RCC 7860 (cell line): ENCODE data around the gene ZSWIM2.
A peak's percentile ranks its signal among the peaks of the same experiment; 100 is the strongest.
"Not testable (repeated sequence)": the region's sequence is repeated elsewhere in the genome, so short reads cannot be mapped to it uniquely, and the experiment has no call there.

Source experiments
- DNase-seq: peaks from one replicate; pipeline ENCODE4 v3.0.0-alpha.2; 2015; ENCODE audit warnings: low spot score
- FAIRE-seq: peaks from 2 replicates; lab custom pipeline; 2012; peaks lifted over from hg19 to GRCh38; lab: Jason Lieb, UNC

ZSWIM2 gene

DNA sequence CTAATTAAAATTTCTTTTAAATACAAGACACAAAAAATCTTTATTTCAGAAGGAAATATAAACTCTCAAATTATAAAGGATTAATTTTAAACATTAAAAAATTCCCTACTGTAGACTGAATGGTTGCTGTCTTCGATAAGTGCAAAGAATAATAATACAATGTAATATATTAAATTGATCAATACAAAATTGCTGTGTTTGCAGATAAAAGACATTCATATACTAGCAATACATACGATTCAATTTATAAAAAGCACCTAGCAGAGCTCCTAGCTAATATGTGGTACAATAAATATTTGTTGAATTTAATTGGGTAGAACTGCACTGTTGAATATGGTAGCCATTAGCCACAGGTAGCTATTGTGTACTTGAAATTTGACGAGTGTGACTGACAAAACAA lies 6.6 kb downstream of the ZSWIM2 start:
- DNase-seq (no peak), FAIRE-seq (no peak)

DNA sequence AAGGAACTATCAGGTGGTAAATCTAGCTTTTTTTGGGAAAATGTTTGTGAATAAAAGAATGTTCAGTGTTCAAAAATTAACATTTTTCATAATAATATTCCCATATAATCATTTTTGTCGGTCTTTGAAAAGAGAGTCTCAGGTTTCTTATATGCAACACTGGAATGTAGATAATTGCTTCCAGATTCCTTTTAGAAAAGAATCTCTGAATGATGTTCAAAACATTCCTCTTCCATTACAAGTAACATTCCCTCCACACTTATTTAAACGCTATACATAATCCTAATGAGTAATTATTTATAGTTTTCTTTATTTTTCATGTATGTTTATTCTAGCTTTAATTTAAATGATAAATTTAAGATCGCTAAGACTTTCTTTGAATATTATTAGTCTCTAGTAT lies 7.0 kb downstream of the ZSWIM2 start:
- DNase-seq (no peak), FAIRE-seq (no peak)

DNA sequence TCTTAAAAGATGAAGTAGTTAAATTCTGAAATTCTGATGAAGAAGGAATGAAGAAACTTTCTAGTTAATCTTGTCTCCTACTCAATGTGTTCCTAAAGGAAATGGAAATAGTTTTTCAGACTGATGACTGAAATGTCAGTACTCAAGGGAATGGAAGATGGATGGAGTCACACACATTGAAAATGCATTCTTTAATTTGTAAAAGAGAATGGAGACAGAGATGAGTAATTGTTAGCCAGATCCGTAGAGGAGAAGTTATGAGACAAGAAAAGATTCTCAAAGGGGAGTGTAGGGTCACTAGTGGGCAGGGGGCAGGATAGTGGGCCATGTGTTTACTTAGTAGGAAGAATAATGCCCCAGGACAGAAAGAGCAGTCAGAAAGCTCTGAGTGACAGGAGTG lies 13.3 kb downstream of the ZSWIM2 start:
- DNase-seq (no peak), FAIRE-seq (no peak)

DNA sequence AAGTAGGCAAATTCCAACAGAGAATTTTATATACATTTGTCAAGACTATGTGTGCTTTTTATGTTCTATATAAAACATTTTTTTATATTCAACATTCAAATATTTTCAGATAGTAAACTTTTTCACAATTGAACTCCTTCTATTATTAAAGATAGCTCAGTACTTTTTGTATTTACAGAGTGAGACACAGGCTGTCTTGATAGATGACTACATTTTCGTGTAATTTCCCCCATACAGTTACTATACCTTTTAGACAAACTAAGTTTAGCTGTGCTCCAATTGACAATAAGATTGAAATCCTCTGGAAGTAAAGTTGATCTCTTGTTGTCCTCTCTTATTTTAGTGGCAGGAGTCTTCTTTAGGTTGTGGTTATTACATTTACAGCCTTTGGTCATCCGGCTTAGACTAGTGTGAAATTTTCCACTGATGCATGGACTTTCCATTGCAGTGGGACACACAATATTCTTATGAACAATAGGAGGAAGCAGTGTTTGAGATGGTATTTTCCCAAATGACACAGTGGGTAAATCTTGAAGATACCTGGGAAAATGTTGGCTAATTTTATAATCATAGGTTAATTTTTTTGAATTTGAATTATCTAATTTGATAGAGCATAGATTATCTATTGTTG lies 21.0 kb downstream of the ZSWIM2 start:
- DNase-seq (no peak), FAIRE-seq (no peak)

DNA sequence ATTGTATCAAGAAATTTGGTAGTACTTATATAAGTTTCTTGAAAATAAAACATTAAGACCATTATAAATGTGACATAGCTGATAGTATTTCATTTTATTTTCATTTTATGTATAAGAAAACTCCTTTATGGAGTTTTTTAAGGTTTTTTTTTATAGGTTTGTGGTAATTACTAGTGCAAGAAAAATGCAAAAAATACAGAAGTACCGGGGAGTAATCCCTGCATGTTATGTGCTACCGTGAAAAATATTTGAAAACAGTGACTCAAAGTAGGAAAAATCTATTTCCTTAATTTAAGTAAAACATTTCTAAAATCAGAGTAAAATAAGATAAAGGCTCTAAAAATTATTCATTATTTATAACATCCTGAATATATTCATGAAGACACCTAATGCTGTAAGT lies 21.6 kb downstream of the ZSWIM2 start:
- DNase-seq (no peak), FAIRE-seq (no peak)

DNA sequence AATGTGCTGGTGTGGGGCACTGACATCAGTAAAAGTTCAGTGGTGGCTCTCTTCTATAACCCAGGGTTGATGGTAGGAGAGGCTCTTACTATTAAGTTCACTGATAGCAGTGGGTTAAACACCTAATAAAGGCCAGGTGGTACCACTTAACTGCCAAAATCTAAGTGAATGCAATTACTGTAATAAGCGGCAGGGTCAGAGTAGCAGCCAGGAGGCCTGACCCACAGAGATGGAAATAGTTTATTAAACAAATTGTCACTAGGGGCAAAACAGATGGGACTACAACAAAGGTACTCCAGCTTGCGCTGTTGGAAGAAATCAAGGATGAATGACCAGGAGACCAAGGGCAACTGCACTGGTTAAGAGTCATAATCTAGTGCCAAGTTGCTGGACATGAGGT lies 26.6 kb downstream of the ZSWIM2 start:
- FAIRE-seq (no peak), DNase-seq (no peak)

DNA sequence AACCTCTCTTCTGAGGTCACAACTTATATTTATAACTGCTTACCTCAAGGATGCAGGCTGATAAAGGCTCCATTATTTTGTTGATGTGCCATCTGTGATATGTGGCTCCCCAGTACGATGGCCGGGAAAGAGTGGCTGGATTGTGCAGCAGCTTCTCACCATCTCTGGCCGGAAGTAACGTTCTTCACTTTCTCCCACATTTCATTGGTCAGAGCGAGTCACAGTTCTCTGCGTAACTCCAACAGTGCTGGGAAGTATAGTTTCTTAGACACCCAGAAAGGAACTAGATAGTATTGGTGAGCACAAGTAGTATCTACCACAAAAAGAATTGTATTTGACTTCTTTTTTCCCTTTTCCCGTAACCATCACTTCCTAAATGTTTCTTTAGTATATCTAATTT lies 28.7 kb downstream of the ZSWIM2 start:
- DNase-seq (no peak), FAIRE-seq (no peak)

DNA sequence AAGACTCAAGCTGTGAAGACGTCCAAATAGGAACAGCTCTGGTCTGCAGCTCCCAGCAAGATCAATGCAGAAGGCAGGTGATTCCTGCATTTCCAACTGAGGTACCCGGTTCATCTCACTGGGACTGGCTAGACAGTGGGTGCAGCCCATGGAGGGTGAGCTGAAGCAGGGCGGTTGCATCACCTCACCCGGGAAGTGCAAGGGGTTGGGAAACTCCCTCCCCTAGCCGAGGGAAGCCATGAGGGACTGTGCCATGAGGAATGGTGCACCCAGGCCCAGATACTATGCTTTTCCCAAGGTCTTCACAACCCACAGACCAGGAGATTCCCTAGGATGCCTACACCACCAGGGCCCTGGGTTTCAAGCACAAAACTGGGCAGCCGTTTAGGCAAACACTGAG lies 37.2 kb downstream of the ZSWIM2 start:
- DNase-seq, FAIRE-seq: not testable (repeated sequence)

DNA sequence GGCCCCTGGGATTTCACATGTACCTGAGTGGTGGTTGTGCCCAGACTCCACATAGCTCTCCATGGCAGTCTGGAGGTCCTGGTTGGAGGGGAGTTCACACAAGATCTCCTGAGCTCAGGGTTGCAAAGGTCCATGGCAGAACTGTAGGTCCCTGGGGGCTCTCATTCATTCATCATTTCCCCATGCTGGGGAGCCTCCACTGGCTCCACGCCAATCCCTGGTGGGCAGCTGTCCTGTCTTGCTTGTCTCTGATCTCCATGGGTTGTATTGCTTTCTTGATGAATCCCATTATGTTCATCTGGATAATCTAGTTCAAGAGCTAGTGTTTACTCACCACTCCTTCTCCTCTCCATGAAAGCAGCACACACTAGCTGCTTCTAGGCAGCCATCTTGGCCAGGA lies 42.4 kb downstream of the ZSWIM2 start:
- FAIRE-seq (no peak), DNase-seq (no peak)

DNA sequence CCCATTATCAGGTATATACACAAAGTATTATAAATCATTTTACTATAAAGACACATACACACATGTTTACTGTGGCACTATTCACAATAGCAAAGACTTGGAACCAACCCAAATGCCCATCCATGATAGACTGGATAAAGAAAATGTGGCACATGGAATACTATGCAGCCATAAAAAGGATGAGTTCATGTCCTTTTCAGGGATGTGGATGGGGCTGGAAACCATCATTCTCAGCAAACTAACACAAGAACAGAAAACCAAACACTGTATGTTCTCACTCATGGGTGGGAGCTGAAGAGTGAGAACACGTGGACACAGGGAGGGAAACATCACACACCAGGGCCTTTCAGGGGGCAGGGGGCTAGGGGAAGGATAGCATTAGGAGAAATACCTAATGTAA lies 50.4 kb downstream of the ZSWIM2 start:
- not testable (repeated sequence) for FAIRE-seq, DNase-seq

DNA sequence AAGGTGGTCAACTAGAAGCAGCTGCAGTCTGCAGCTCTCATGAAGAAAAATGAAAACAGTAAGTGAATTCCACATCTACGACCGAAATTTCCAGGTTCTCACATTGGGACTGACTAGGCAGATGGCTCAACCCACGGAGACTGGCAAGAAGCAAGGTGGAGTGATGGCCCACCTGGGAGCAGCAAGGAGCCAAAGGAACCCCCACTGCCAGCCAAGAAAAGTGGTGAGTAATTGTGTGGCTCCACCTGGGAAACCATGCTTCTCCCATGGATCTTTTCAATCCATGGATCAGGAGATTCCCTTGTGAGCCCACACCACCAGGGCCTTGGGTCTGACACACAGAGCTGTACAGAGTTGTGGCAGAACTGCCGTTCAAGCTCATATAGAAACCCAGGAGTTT lies 64.0 kb downstream of the ZSWIM2 start:
- no peak for FAIRE-seq
- DNase-seq: no peak

DNA sequence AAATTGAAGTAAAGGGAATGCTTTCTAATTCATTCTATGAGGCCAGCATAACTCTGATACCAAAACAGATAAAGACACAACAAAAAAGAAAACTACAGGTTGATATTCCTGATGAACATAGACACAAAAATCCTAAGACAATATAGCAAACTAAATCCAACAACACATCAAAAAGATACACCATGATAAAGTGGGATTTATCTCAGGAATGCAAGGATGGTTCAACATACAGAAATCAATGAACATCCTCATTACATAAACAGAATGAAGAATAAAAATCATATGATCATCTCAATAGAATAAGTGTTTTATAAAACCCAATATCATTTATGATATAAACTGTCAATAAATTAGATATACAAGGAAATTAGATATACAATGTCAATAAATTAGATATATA lies 65.7 kb downstream of the ZSWIM2 start:
- DNase-seq (no peak), FAIRE-seq (no peak)

DNA sequence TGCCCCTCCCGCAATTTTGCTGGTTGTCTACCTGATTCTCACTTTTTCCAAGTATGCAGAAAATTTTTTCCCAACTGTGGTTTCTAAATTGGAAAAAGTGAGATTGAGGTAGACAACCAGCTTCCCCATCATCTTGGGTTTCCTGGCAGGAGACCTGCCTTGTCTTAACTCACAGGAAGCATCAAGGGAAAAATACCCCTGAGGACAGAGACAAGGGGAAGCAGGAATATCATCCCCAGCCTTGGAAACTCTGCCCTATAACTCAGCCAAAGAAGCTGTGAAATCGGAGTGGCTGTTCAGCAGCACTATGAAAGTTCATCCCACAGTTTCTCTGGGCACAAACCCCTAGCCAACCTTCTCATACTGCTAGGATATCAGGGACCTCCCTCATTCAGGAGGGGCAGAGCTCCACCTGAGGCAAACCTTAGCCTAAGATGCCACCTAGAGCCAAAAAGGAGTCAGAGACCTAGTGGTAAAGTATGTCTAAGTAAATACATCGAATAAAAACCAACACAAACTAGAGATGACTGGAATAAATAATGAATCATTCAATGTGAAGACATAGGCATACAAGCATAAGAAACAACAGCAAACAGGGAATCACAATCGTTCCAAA lies 68.2 kb downstream of the ZSWIM2 start:
- FAIRE-seq: no peak

More for the DNA sequence above, 68.2 kb downstream of the ZSWIM2 start:
- DNase-seq: peak; percentile 26
